Spleen (tissue), 7 donors: ENCODE measurements around the gene KNG1.

Experiments
- CTCF ChIP-seq, 11 experiments: fragments of 200-600 bp in 7 of 11; fragments of 450-650 bp in 4 of 11; sonication (generic) in 4 of 11; IDR thresholded peaks in 8 of 11; conservative IDR thresholded peaks in 3 of 11; 1 replicate in 7 of 11; 2 replicates in 4 of 11; pipeline versions ENCODE4 v1.4.0 to v1.8.0; 2016 to 2021; ENCODE audit warnings: antibody characterized with exemption in 11 of 11, inconsistent platforms in 4 of 11, mild to moderate bottlenecking in 1 of 11
- POLR2A ChIP-seq, 3 donors: fragments of 450-650 bp; IDR thresholded peaks; one replicate each; pipeline ENCODE4 v1.5.1; 2017; ENCODE audit warnings: antibody characterized with exemption in 3 of 3, mild to moderate bottlenecking in 1 of 3
- POLR2AphosphoS5 ChIP-seq, 3 donors: sonication (generic); formaldehyde crosslinking; IDR thresholded peaks; one replicate each; pipeline ENCODE4 v1.5.1; 2017; ENCODE audit warnings: antibody characterized with exemption in 3 of 3
- donor health status: DM: no; HTN: no; CAD: no; lungs with moderate emphysema.
- donor health status: DM: no; HTN: no; CAD: no.
- donor health status: DM: no; HTN: no; CAD: no.

DNA sequence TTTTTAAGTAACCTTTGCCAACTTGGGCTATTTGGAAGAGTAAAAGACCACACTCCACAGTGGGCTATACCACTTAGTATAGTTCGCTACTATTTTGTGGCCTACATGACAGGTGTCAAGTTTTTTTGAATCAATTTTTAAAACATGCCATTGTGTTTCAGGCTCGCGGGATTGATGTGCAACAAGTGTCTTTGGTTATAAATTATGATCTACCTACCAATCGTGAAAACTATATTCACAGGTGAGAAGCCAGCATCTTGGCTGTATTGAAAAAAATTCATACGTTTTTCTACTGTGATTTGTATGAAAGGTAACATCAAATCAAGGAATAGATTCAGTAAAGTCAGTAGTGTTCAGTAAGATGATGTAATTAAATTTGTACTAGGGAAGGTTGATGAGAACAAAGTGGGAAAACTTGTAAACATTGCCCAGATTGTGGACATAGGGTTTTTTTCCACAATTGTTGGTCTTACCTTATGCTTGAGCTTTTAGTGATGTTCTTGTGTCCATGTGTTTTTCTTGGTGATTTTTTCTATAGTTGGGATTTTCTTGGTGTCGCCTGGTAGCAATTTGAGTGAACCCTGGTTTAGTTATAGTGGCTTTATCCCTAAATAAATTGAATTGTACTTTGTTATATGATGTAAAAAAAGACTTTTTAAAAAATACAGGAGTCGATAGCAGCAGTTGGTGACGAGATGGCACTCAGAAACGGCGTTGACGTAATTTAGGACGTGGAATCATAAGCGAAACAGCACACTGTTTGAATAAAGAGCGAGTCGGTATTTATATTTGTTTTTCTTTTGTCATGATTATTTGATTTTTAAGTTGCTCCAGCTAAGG is 70.7 kb downstream of the KNG1 start:
- TF ChIP-seq CTCF (IDR thresholded peaks at IDR 0.05 in 8 of 11, conservative IDR thresholded peaks at IDR 0.05 in 3 of 11) (no peak), POLR2AphosphoS5 (IDR thresholded peaks at IDR 0.05) (no peak), POLR2A (IDR thresholded peaks at IDR 0.05) (no peak)
